GM13976 (cell line): ENCODE results near the gene LRRC59.
"Not testable (repeated sequence)": the region's sequence is repeated elsewhere in the genome, so short reads cannot be mapped to it uniquely, and the experiment has no call there.

Source experiments
- DNase-seq: peaks from one replicate; pipeline ENCODE4 v3.0.0; 2012; ENCODE audit warnings: low spot score
- CTCF ChIP-seq: IDR thresholded peaks from 2 replicates; pipeline ENCODE4 v1.5.1; 2012; ENCODE audit warnings: borderline replicate concordance, mild to moderate bottlenecking; ENCODE audit not compliant: insufficient read depth; ENCODE audit errors: extremely low read depth, missing control alignments, control extremely low read depth
- in situ Hi-C: fragments of 300-500 bp; cut with MboI; formaldehyde crosslinking; loops from one replicate; pipeline ENCODE4 v1.12.0; 2022; ENCODE audit warnings: low sequenced_read_pairs, mixed read lengths, inconsistent platforms; ENCODE audit not compliant: unreplicated experiment

The LRRC59 gene

GRCh38 chr17:50338645-50339044, 58.7 kb downstream of the LRRC59 start:
- TF ChIP-seq CTCF: no peak
- DNase-seq: no peak
- in situ Hi-C loops: no loop called here

GRCh38 chr17:50337956-50338355, 59.4 kb downstream of the LRRC59 start:
- no peak for TF ChIP-seq CTCF
- in situ Hi-C loops: no loop called here
- no peak for DNase-seq

- peak; percentile 29 for TF ChIP-seq CTCF
- in situ Hi-C loops, DNase-seq: not testable (repeated sequence)
These were observed 63.8 kb downstream of the LRRC59 start for GRCh38 chr17:50333291-50334057.

DNA sequence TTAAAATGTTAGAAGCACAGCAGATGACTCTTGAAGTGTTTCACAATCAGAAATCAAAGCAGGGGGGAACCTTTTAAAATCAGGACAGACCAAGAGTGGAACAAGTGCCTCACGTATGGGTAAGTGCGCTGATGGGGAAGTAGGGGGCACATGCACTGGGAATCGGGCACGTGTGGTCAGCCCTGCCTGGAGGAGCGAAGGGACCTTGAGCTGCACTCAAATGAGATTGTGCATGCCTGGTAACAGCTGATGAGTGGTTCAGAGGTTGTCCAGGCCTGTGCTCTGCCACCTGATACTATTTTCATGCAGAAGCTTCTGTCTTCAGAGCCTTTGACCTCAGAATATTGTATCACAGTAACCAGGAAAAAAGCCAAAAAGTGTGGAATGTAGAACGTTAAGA, 65.1 kb downstream of the LRRC59 start:
- no peak for TF ChIP-seq CTCF
- no peak for DNase-seq
- in situ Hi-C loops: no loop called here
